MM.1S (cell line): ENCODE measurements around the gene ATP6V0A1.

Experiments used
- EZH2 ChIP-seq: fragments of 300-600 bp; sonication (generic); optimal IDR thresholded peaks from 2 replicates; pipeline ENCODE3; 2017; ENCODE audit warnings: low read depth, mild to moderate bottlenecking, antibody characterized with exemption, low read length, mixed read lengths
- EZH2phosphoT487 ChIP-seq: fragments of 300-600 bp; sonication (generic); IDR thresholded peaks from 2 replicates; pipeline ENCODE4 v1.6.1; 2018; ENCODE audit warnings: antibody characterized with exemption, low read length
- TF ChIP-seq, protein P1 (sequence below): fragments of 300-600 bp; sonication (generic); IDR thresholded peaks from 2 replicates; pipeline ENCODE4 v1.5.1; 2016; ENCODE audit warnings: antibody characterized with exemption, low read length, mixed read lengths

DNA sequence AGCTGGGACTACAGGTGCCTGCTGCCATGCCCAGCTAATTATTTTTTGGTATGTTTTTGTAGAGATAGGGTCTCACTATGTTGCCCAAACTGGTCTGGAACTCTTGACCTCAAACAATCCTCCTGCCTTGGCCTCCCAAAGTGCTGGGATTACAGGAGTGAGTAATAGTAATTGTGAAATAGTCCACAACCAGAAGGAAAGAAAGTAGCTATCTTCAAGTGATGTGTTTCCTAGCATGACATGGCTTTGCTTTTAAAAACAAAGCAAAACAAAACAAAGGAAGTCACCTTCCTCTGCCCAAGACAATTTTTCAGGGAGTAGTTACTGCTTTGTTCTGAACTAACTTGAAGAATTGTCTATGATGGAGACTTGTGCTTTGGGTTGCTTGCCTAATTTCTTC, 27.0 kb downstream of the ATP6V0A1 start:
- TF ChIP-seq, protein P1, sequence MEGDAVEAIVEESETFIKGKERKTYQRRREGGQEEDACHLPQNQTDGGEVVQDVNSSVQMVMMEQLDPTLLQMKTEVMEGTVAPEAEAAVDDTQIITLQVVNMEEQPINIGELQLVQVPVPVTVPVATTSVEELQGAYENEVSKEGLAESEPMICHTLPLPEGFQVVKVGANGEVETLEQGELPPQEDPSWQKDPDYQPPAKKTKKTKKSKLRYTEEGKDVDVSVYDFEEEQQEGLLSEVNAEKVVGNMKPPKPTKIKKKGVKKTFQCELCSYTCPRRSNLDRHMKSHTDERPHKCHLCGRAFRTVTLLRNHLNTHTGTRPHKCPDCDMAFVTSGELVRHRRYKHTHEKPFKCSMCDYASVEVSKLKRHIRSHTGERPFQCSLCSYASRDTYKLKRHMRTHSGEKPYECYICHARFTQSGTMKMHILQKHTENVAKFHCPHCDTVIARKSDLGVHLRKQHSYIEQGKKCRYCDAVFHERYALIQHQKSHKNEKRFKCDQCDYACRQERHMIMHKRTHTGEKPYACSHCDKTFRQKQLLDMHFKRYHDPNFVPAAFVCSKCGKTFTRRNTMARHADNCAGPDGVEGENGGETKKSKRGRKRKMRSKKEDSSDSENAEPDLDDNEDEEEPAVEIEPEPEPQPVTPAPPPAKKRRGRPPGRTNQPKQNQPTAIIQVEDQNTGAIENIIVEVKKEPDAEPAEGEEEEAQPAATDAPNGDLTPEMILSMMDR: no peak
- no peak for TF ChIP-seq EZH2
- TF ChIP-seq EZH2phosphoT487: no peak
